Activated effector memory CD4-positive, alpha-beta T cell treated with Interleukin-2 at 50 U/mL for 16 hours (primary cell): ENCODE data around the gene UBE2I.
"Not testable (repeated sequence)": the region's sequence is repeated elsewhere in the genome, so short reads cannot be mapped to it uniquely, and the experiment has no call there.

Experiments used
- DNase-seq: peaks from one replicate; pipeline ENCODE4 v3.0.0-alpha.2; 2020

UBE2I gene

GRCh38 chr16:1314399-1315068, 5.1 kb downstream of the UBE2I start:
- DNase-seq, result no peak

GRCh38 chr16:1315081-1316032, 5.9 kb downstream of the UBE2I start:
- DNase-seq, result no peak

- no peak for DNase-seq
These were observed 6.6 kb downstream of the UBE2I start for GRCh38 chr16:1316033-1316405.

GRCh38 chr16:1317479-1318267, 8.2 kb downstream of the UBE2I start:
- DNase-seq, result no peak

GRCh38 chr16:1318268-1318545, 8.8 kb downstream of the UBE2I start:
- no peak for DNase-seq

GRCh38 chr16:1319041-1319440, 9.6 kb downstream of the UBE2I start:
- DNase-seq, result no peak

- no peak for DNase-seq
These were observed 10.7 kb downstream of the UBE2I start for GRCh38 chr16:1320097-1320496.

- DNase-seq, result no peak
These were observed 11.3 kb downstream of the UBE2I start for GRCh38 chr16:1320658-1321240.

GRCh38 chr16:1322407-1322806, 13.0 kb downstream of the UBE2I start:
- no peak for DNase-seq

- DNase-seq, result no peak
These were observed 14.1 kb downstream of the UBE2I start for GRCh38 chr16:1323296-1324239.

GRCh38 chr16:1324286-1324826, 14.9 kb downstream of the UBE2I start:
- DNase-seq, result no peak

- DNase-seq, result no peak
These were observed 15.8 kb downstream of the UBE2I start for GRCh38 chr16:1325261-1325660.

GRCh38 chr16:1325673-1326371, 16.4 kb downstream of the UBE2I start:
- no peak for DNase-seq

- no peak for DNase-seq
These were observed 17.0 kb downstream of the UBE2I start for GRCh38 chr16:1326391-1326790.

GRCh38 chr16:1326946-1327618, 17.6 kb downstream of the UBE2I start:
- no peak for DNase-seq

GRCh38 chr16:1327619-1327947, 18.1 kb downstream of the UBE2I start:
- DNase-seq, result no peak

- not testable (repeated sequence) for DNase-seq
These were observed 18.7 kb downstream of the UBE2I start for GRCh38 chr16:1328136-1328535.

GRCh38 chr16:1328961-1329360, 19.5 kb downstream of the UBE2I start:
- not testable (repeated sequence) for DNase-seq

- no peak for DNase-seq
These were observed 21.0 kb downstream of the UBE2I start for GRCh38 chr16:1330260-1330914.
